PC-9 (cell line): ENCODE measurements around the gene PSME4. TPM values are rescaled to one million over a fixed set of nuclear protein-coding genes. Genes with fewer than 3 reads are reported as not detected.
"Not testable (repeated sequence)": the region's sequence is repeated elsewhere in the genome, so short reads cannot be mapped to it uniquely, and the experiment has no call there.

ENCODE experiments used
- BruUV-seq: library from RNA; stranded (reverse); fragments of 400-500 nt; replicated peaks from 2 replicates; lab custom pipeline; 2021; lab: Mats Ljungman, UMichigan
- CTCF ChIA-PET: fragments of 300-600 bp; sonication (Branson Sonifier 250); formaldehyde crosslinking; loops from one replicate; lab custom pipeline; 2022; ENCODE audit warnings: antibody characterized with exemption; lab: Charles Lee
- POLR2A ChIA-PET: fragments of 300-600 bp; sonication (Branson Sonifier 250); formaldehyde crosslinking; loops from one replicate; lab custom pipeline; 2022; ENCODE audit warnings: antibody characterized with exemption; ENCODE audit not compliant: unreplicated experiment; lab: Charles Lee
- DNase-seq, 2 experiments: peaks; one replicate each; pipeline versions ENCODE4 v3.0.0 to v3.0.0-alpha.2; 2015 to 2022; ENCODE audit warnings: mixed read lengths in 1 of 2
- H2AFZ ChIP-seq: fragments of 200-600 bp; sonication (generic); 2 replicates; pipeline ENCODE4 v1.8.1; 2017; ENCODE audit warnings: antibody characterized with exemption
- H3F3A ChIP-seq: fragments of 200-600 bp; sonication (generic); 2 replicates; pipeline ENCODE4 v1.8.1; 2017; ENCODE audit warnings: antibody characterized with exemption, mild to moderate bottlenecking, low read depth; ENCODE audit not compliant: insufficient read depth
- H3K27ac ChIP-seq: fragments of 200-600 bp; sonication (generic); 2 replicates; pipeline ENCODE4 v1.6.1; 2016; ENCODE audit warnings: mixed run types
- H3K27me3 ChIP-seq: fragments of 200-600 bp; sonication (generic); 2 replicates; pipeline ENCODE4 v1.6.1; 2016; ENCODE audit warnings: low read depth, mixed run types; ENCODE audit not compliant: insufficient read depth
- H3K36me3 ChIP-seq: fragments of 200-600 bp; sonication (generic); 2 replicates; pipeline ENCODE4 v1.6.1; 2016; ENCODE audit warnings: low read depth, mixed run types
- H3K4me1 ChIP-seq: fragments of 200-600 bp; sonication (generic); replicated peaks from 2 replicates; pipeline ENCODE4 v1.6.1; 2016; ENCODE audit warnings: mixed run types; ENCODE audit not compliant: insufficient read depth
- H3K4me2 ChIP-seq: fragments of 200-600 bp; sonication (generic); 2 replicates; pipeline ENCODE4 v1.6.1; 2017; ENCODE audit warnings: mixed run types
- H3K4me3 ChIP-seq: fragments of 200-600 bp; sonication (generic); 2 replicates; pipeline ENCODE4 v1.6.1; 2016; ENCODE audit warnings: mixed run types
- H3K79me2 ChIP-seq: fragments of 200-600 bp; sonication (generic); 2 replicates; pipeline ENCODE4 v1.6.1; 2017; ENCODE audit warnings: low read depth, mixed run types
- H3K9me2 ChIP-seq: fragments of 200-600 bp; sonication (generic); 2 replicates; pipeline ENCODE4 v1.8.1; 2017; ENCODE audit warnings: mild to moderate bottlenecking; ENCODE audit not compliant: insufficient read depth
- H3K9me3 ChIP-seq: fragments of 200-600 bp; sonication (generic); 2 replicates; pipeline ENCODE4 v1.8.1; 2016; ENCODE audit warnings: low read depth; ENCODE audit not compliant: insufficient read depth
- H4K20me1 ChIP-seq: fragments of 200-600 bp; sonication (generic); 2 replicates; pipeline ENCODE4 v1.8.1; 2017; ENCODE audit not compliant: insufficient read depth
- EZH2 ChIP-seq: fragments of 200-600 bp; sonication (generic); IDR thresholded peaks from 2 replicates; pipeline ENCODE4 v1.8.0; 2017; ENCODE audit warnings: antibody characterized with exemption, low read depth
- intact Hi-C: fragments of 100-400 bp; cut with micrococcal nuclease; formaldehyde crosslinking; loops from one replicate; pipeline ENCODE4 v1.10.0; 2022; ENCODE audit not compliant: unreplicated experiment
- total RNA-seq: library from RNA; stranded (reverse); gene quantifications from 2 replicates; pipeline ENCODE4 v1.2.3, GENCODE V29; 2021
- TF ChIP-seq, protein P1 (sequence below): fragments of 200-600 bp; sonication (generic); conservative IDR thresholded peaks from 2 replicates; pipeline ENCODE4 v1.6.1; 2017; ENCODE audit warnings: mixed run types, antibody characterized with exemption, mild to moderate bottlenecking, moderate library complexity

PSME4 gene
- total RNA-seq, 1 experiment from 2014 or later, result 99.5 TPM

DNA sequence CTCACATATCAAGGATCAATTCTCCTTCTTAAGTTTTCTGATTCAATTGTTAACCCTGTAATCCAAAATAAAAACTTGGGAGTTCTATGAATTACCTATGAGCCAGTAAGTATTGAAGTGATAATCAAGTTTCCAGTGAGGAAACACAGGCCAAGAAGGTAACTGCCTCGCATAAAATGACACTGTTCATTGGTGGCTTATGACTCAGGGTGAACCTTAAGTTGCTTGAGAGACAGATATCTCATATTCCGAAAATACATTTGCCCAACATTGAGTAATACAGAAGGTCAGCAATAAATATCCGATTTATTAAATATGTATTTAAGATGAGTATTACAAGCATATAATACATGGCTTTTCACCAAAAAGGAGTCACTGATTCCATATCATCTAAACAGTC, 31.9 kb downstream of the PSME4 start:
- DNase-seq, result no peak
- POLR2A ChIA-PET, result no interaction called here
- CTCF ChIA-PET, result interaction anchor here (0.6 kb wide), 1 partner anchor 1551 kb away, joined by 12 read pairs; no protein-coding TSS in a partner anchor
- H3F3A ChIP-seq, result peaks cover 8% of the 10 kb centered on the region; the same call in 1 of the 2 replicates
- no peaks in the 10 kb centered on the region for H3K9me2 ChIP-seq
- TF ChIP-seq EZH2, result no peak
- TF ChIP-seq, protein P1, sequence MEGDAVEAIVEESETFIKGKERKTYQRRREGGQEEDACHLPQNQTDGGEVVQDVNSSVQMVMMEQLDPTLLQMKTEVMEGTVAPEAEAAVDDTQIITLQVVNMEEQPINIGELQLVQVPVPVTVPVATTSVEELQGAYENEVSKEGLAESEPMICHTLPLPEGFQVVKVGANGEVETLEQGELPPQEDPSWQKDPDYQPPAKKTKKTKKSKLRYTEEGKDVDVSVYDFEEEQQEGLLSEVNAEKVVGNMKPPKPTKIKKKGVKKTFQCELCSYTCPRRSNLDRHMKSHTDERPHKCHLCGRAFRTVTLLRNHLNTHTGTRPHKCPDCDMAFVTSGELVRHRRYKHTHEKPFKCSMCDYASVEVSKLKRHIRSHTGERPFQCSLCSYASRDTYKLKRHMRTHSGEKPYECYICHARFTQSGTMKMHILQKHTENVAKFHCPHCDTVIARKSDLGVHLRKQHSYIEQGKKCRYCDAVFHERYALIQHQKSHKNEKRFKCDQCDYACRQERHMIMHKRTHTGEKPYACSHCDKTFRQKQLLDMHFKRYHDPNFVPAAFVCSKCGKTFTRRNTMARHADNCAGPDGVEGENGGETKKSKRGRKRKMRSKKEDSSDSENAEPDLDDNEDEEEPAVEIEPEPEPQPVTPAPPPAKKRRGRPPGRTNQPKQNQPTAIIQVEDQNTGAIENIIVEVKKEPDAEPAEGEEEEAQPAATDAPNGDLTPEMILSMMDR, result no peak
- no peaks in the 10 kb centered on the region for H3K9me3 ChIP-seq
- H3K27me3 ChIP-seq, result no peaks in the 10 kb centered on the region
- H3K36me3 ChIP-seq, result peaks cover 52% of the 10 kb centered on the region
- BruUV-seq, result no TSS peak
- intact Hi-C loops, result no loop called here
- H3K4me3 ChIP-seq, result no peak overlapping the region
- no peaks in the 10 kb centered on the region for H3K79me2 ChIP-seq
- H3K4me1 ChIP-seq, result no peaks in the 10 kb centered on the region
- no peak overlapping the region for H2AFZ ChIP-seq
- H4K20me1 ChIP-seq, result peaks cover 8% of the 10 kb centered on the region; the same call in 1 of the 2 replicates
- H3K27ac ChIP-seq, result no peak overlapping the region
- H3K4me2 ChIP-seq, result no peak overlapping the region

- Histone ChIP-seq H3K9me2 (no peaks in the 10 kb centered on the region), H3K4me3 (no peak overlapping the region), H3K9me3 (no peaks in the 10 kb centered on the region), H3K4me2 (no peak overlapping the region), H3K36me3 (peaks cover 62% of the 10 kb centered on the region), H2AFZ (no peak overlapping the region), H3F3A (0 out of 2 replicates have a peak, but pooled peaks cover 4% of the 10 kb centered on the region), H3K4me1 (no peaks in the 10 kb centered on the region), H3K79me2 (no peaks in the 10 kb centered on the region), H3K27ac (no peak overlapping the region), H4K20me1 (no peaks in the 10 kb centered on the region), H3K27me3 (no peaks in the 10 kb centered on the region)
- peak in 1 of 2 experiments; percentile 15 for DNase-seq
- BruUV-seq, result no TSS peak
- intact Hi-C loops, result no loop called here
- ChIA-PET CTCF (no interaction called here), POLR2A (no interaction called here)
- TF ChIP-seq EZH2, result no peak
- TF ChIP-seq, protein P1, result no peak
These were observed 37.5 kb downstream of the PSME4 start for GRCh38 chr2:53933329-53933728.

- H3K4me3 ChIP-seq, BruUV-seq: not testable (repeated sequence)
These were observed 44.5 kb downstream of the PSME4 start for GRCh38 chr2:53926321-53926720.

DNA sequence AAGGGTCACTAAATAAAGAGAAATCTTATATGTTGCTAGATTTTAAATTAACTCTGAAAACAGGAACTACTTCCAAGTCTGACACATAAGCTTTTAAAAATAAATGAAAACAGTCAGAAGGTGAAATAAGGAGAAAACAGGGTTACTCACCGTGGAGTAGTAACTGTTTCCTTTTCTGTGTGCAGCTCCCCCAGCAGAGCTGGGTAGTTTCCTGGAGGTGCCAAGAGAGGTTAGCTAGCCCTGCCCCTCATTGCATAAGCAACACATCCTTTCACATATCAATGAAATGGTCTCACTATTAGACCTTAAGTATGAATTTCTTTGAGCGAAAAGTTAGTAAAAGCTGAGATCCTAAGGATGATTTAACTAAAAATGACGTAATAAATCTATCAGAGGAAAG, 57.1 kb downstream of the PSME4 start:
- Histone ChIP-seq H3K27ac (no peak overlapping the region), H3K36me3 (peaks cover 16% of the 10 kb centered on the region), H3K4me1 (no peaks in the 10 kb centered on the region), H2AFZ (no peak overlapping the region), H3K27me3 (no peaks in the 10 kb centered on the region), H3F3A (no peaks in the 10 kb centered on the region; the same call in 1 of the 2 replicates), H4K20me1 (no peaks in the 10 kb centered on the region), H3K9me3 (no peaks in the 10 kb centered on the region), H3K4me3 (no peak overlapping the region), H3K4me2 (no peak overlapping the region), H3K79me2 (no peaks in the 10 kb centered on the region), H3K9me2 (no peaks in the 10 kb centered on the region)
- intact Hi-C loops, result no loop called here
- POLR2A ChIA-PET, result no interaction called here
- no TSS peak for BruUV-seq
- TF ChIP-seq EZH2, result no peak
- TF ChIP-seq, protein P1, result no peak
- DNase-seq, result no peak
- CTCF ChIA-PET, result no interaction called here

More at GRCh38 chr2:53926321-53926720, 44.5 kb downstream of the PSME4 start:
- H3K27me3 ChIP-seq, H3K4me2 ChIP-seq, H3F3A ChIP-seq, H3K9me3 ChIP-seq, POLR2A ChIA-PET, H4K20me1 ChIP-seq, H3K27ac ChIP-seq, H3K9me2 ChIP-seq, H3K4me1 ChIP-seq, intact Hi-C loops, H2AFZ ChIP-seq, H3K79me2 ChIP-seq, DNase-seq: not testable (repeated sequence)
- CTCF ChIA-PET, result interaction anchor here (0.7 kb wide), 1 partner anchor 623 kb away, joined by 4 read pairs; no protein-coding TSS in a partner anchor
- H3K36me3 ChIP-seq, result peaks cover 61% of the 10 kb centered on the region
